Common myeloid progenitor, CD34-positive (primary cell): ENCODE data around the gene CCDC85C.

Experiments
- CTCF ChIA-PET: fragments of 350-600 bp; sonication (Branson Sonifier 250); formaldehyde crosslinking; loops from one replicate; lab custom pipeline; 2021; ENCODE audit warnings: antibody characterized with exemption; lab: Charles Lee
- POLR2A ChIA-PET: fragments of 350-600 bp; sonication (Branson Sonifier 250); formaldehyde crosslinking; loops from one replicate; lab custom pipeline; 2021; ENCODE audit warnings: antibody characterized with exemption; lab: Charles Lee
- DNase-seq, 3 donors: peaks; one replicate each; pipeline versions ENCODE4 v3.0.0 to v3.0.0-alpha.2; 2013
- H3K27ac ChIP-seq, 2 experiments: 1 replicate in 1 of 2; 2 replicates in 1 of 2; pipeline ENCODE4 v1.7.0; 2013; ENCODE audit warnings: inconsistent platforms in 2 of 2, low read length in 2 of 2, mild to moderate bottlenecking in 2 of 2, low read depth in 1 of 2, moderate library complexity in 1 of 2; ENCODE audit not compliant: severe bottlenecking in 2 of 2, insufficient read depth in 1 of 2, poor library complexity in 1 of 2
- H3K27me3 ChIP-seq, 5 experiments: replicated peaks in 2 of 5; 1 replicate in 3 of 5; 2 replicates in 2 of 5; pipeline versions ENCODE4 v1.6.1 to v1.7.0; 2013; ENCODE audit warnings: low read length in 4 of 5, mild to moderate bottlenecking in 2 of 5, moderate library complexity in 2 of 5, inconsistent platforms in 1 of 5; ENCODE audit not compliant: insufficient read depth in 5 of 5, control insufficient read depth in 4 of 5
- H3K36me3 ChIP-seq, 4 experiments: 1 replicate in 2 of 4; 2 replicates in 2 of 4; pipeline versions ENCODE4 v1.6.1 to v1.7.0; 2013; ENCODE audit warnings: low read length in 3 of 4, control low read depth in 1 of 4, mild to moderate bottlenecking in 1 of 4; ENCODE audit not compliant: control insufficient read depth in 4 of 4, insufficient read depth in 4 of 4
- H3K4me1 ChIP-seq, 4 experiments: 1 replicate in 3 of 4; 2 replicates in 1 of 4; pipeline versions ENCODE4 v1.6.1 to v1.7.1; 2013; ENCODE audit warnings: low read length in 3 of 4, mild to moderate bottlenecking in 3 of 4, control low read depth in 1 of 4, inconsistent platforms in 1 of 4, moderate library complexity in 1 of 4; ENCODE audit not compliant: control insufficient read depth in 4 of 4, insufficient read depth in 4 of 4; ENCODE audit errors: control extremely low read depth in 1 of 4
- H3K4me3 ChIP-seq, 7 experiments: 1 replicate in 4 of 7; 2 replicates in 3 of 7; pipeline versions ENCODE4 v1.5.1 to v1.7.0; 2013; ENCODE audit warnings: mild to moderate bottlenecking in 7 of 7, low read length in 6 of 7, moderate library complexity in 6 of 7, inconsistent platforms in 2 of 7, low read depth in 2 of 7, control low read depth in 1 of 7; ENCODE audit not compliant: insufficient read depth in 4 of 7, control insufficient read depth in 1 of 7; ENCODE audit errors: extremely low read depth in 1 of 7
- H3K9me3 ChIP-seq, 5 experiments: 1 replicate in 4 of 5; 2 replicates in 1 of 5; pipeline versions ENCODE4 v1.6.1 to v1.7.1; 2013; ENCODE audit warnings: low read length in 4 of 5, mild to moderate bottlenecking in 2 of 5, inconsistent platforms in 1 of 5, low read depth in 1 of 5, moderate library complexity in 1 of 5; ENCODE audit not compliant: control insufficient read depth in 4 of 5, insufficient read depth in 2 of 5; ENCODE audit errors: control extremely low read depth in 1 of 5
- WGBS: methylation state at CpG from one replicate; pipeline ENCODE4 v1.1.5; 2013; ENCODE audit not compliant: insufficient coverage; 5-methylcytosine and 5-hydroxymethylcytosine counted together

CCDC85C gene

DNA sequence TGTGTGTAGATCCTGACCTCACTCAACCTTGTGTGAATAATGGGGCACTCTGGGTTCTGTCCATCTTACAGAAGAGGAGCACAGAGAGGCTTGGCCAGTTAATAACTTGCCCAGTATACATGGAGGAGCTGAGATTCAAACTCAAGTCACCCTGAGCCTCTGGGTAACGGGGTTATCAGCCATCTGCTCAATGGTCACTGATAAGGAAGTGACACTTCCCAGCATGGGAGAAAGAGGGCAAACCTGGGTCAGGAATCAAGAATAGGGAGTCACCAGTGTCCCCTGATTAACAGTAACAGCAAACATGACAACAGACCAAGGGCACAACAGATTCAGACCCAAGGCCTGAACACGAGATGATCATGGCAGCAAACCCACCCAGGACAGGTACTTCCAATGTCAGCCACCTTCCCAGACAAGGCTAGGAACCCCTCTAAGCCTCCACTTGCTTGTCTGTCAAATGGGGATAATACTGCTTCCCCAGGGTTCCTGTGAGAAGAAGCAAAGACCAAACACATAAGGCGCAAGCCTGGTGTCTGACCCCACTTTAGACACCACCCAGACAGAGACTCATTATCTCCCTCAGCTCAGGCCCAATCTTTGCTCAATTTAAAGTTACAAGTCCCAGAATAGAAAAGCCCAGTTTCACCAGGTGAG is 3.6 kb downstream of the CCDC85C start:
- H3K27me3 ChIP-seq, result peaks cover 0 to 39% (median 16%) of the 10 kb centered on the region in 5 experiments
- peaks cover 0 to 17% (median 10%) of the 10 kb centered on the region in 4 experiments for H3K4me1 ChIP-seq
- peaks cover 0 to 8% (median 0%) of the 10 kb centered on the region in 5 experiments for H3K9me3 ChIP-seq
- DNase-seq, result no peak
- no peaks in the 10 kb centered on the region for H3K36me3 ChIP-seq
- CTCF ChIA-PET, result no interaction called here
- 100% methylated on average over 3 of the region's 3 CpGs for WGBS
- POLR2A ChIA-PET, result no interaction called here
- H3K4me3 ChIP-seq, result no peak overlapping the region
- H3K27ac ChIP-seq, result no peak overlapping the region

DNA sequence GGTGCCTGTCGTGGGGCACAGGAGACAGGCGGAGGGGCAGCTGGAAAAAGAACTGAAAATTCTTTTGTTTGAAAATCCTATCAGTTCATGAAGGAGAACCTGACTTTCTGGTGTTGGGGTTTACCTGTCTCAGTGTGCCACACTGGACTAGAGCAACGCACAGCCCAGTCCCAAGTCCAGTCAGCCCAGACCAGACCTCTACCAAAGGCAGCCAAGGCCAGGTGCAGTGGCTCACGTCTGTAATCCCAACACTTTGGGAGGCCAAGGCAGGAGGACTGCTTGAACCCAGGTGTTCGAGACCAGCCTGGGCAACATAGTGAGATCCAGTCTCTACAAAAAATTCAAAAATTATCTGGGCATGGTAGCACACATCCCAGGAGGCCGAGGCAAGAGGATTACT is 4.6 kb downstream of the CCDC85C start:
- 82% methylated on average over 5 of the region's 6 CpGs for WGBS
- H3K4me1 ChIP-seq, result peaks cover 0 to 13% (median 3%) of the 10 kb centered on the region in 4 experiments
- ChIA-PET POLR2A (no interaction called here), CTCF (no interaction called here)
- H3K4me3 ChIP-seq, result no peak overlapping the region
- no peak overlapping the region for H3K27ac ChIP-seq
- DNase-seq, result no peak
- H3K36me3 ChIP-seq, result no peaks in the 10 kb centered on the region
- H3K27me3 ChIP-seq, result peaks cover 0 to 39% (median 16%) of the 10 kb centered on the region in 5 experiments
- peaks cover 0 to 8% (median 0%) of the 10 kb centered on the region in 5 experiments for H3K9me3 ChIP-seq

DNA sequence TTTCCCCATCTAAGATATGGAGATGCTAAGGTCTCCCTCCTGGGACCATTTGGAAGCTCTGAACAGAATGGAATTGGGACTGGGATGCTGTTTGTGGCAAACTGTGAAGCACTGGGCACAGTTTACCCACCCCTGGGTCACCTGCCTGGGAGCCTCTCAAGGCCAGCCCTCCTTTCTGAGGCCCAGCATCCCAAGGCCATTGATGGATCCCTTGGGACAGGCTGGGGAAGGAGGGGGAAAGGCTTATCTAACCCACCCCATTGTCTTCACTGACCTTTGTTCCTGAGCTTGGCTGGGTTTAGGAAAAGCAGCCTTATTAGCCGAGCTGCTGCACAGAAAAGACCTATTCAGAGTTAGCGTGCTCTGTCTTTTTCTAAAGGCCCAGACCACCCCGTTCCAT is 5.2 kb downstream of the CCDC85C start:
- Histone ChIP-seq H3K27ac (no peak overlapping the region), H3K27me3 (peaks cover 0 to 38% (median 18%) of the 10 kb centered on the region in 5 experiments), H3K36me3 (no peaks in the 10 kb centered on the region), H3K9me3 (peaks cover 0 to 8% (median 0%) of the 10 kb centered on the region in 5 experiments), H3K4me1 (peaks cover 0 to 13% (median 3%) of the 10 kb centered on the region in 4 experiments), H3K4me3 (no peak overlapping the region)
- DNase-seq, result no peak
- POLR2A ChIA-PET, result no interaction called here
- WGBS, result 100% methylated on average over 1 of the region's 3 CpGs
- CTCF ChIA-PET, result no interaction called here

DNA sequence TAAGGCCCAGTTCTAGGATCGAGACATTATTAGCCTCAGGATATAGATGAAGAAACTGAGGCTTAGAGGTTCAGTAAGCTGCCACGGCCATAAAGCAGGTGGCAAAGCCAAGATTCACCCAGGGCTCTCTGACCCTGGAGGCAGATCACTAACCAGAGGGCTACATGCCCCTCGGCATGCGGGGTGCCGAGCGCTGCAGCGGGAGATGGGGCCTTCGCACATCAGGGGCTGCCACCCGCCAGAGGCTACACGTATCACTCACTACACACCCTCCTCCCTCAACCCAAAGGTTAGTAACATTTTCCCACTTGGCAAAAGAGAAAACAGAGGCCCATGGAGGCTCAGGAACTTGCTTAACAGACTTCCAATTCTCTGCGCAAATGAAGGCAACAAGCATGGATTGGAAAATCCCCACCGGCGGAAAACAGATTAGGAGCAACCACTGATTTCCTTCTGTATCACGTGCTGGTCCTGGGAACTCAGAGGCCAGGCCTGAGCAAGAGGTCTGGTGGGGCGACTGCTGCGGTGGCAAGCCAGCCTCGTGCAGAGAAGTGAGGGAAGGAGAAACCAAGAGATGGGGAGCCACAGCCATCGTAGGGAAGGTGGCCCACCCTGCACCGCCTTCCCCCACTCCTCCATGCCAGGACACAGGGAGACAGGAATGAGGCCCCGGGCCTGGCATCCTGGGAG is 6.0 kb downstream of the CCDC85C start:
- Histone ChIP-seq H3K9me3 (peaks cover 0 to 3% (median 0%) of the 10 kb centered on the region in 5 experiments), H3K4me3 (no peak overlapping the region), H3K4me1 (peaks cover 0 to 10% (median 0%) of the 10 kb centered on the region in 4 experiments), H3K27ac (no peak overlapping the region), H3K36me3 (no peaks in the 10 kb centered on the region), H3K27me3 (peaks cover 0 to 31% (median 16%) of the 10 kb centered on the region in 5 experiments)
- CTCF ChIA-PET, result no interaction called here
- no peak for DNase-seq
- POLR2A ChIA-PET, result no interaction called here
- 97% methylated on average over 19 of the region's 20 CpGs for WGBS

DNA sequence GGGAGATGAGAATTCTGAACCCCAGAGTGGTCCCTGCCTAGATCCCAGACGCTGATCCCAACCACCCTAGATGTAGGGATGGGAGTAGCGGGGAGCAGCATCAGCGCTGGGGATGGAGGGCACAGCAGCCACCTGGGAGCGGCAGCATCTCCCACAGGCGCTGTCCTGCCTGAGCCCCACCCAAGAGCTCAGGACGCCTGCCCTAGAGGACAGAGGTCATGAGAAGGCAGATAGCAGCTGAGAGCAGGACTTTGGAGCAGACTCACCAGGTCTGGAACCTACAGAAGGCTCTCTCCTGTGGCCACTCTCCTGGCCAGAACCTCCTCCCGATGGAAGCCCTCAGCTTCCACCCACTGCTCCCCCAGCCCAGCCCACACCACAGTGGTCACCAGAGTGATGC is 7.2 kb downstream of the CCDC85C start:
- no peaks in the 10 kb centered on the region for H3K4me1 ChIP-seq
- no peak for DNase-seq
- no peak overlapping the region for H3K27ac ChIP-seq
- H3K4me3 ChIP-seq, result no peak overlapping the region
- ChIA-PET POLR2A (no interaction called here), CTCF (no interaction called here)
- H3K9me3 ChIP-seq, result no peaks in the 10 kb centered on the region
- H3K27me3 ChIP-seq, result peaks cover 0 to 18% (median 7%) of the 10 kb centered on the region in 5 experiments
- no peaks in the 10 kb centered on the region for H3K36me3 ChIP-seq
- 100% methylated on average over 4 of the region's 7 CpGs for WGBS

DNA sequence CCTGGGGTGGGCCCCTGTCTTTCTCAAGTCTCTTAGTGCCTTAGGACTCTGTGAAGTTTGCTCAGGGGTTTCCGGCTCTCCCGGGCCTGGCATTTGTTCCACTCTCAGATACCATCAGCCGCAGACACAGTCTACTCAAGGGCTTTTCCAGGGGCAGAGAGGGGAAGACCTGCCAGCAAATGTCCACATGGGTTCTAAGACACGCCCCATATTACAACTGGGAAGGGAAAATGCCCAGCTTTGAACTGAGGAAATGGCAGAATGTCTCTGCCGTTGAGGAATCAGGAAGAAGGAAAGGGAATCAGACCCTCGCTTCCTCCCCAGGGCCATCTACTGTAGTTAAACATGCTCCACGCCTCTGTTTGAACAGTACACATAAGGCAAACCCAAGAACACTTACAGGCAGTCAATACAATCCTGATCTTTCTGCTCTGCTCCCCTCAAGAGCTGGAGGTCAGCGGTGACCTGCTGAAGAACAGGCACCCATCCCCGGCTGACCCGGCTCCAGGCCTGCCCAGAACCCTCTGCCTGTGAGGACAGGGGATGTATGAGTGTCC is 7.9 kb downstream of the CCDC85C start:
- H3K36me3 ChIP-seq, result no peaks in the 10 kb centered on the region
- WGBS, result 89% methylated on average over 7 of the region's 10 CpGs
- no peaks in the 10 kb centered on the region for H3K9me3 ChIP-seq
- ChIA-PET CTCF (no interaction called here), POLR2A (no interaction called here)
- no peaks in the 10 kb centered on the region for H3K4me1 ChIP-seq
- H3K4me3 ChIP-seq, result no peak overlapping the region
- no peak for DNase-seq
- no peak overlapping the region for H3K27ac ChIP-seq
- peaks cover 0 to 12% (median 3%) of the 10 kb centered on the region in 5 experiments for H3K27me3 ChIP-seq

DNA sequence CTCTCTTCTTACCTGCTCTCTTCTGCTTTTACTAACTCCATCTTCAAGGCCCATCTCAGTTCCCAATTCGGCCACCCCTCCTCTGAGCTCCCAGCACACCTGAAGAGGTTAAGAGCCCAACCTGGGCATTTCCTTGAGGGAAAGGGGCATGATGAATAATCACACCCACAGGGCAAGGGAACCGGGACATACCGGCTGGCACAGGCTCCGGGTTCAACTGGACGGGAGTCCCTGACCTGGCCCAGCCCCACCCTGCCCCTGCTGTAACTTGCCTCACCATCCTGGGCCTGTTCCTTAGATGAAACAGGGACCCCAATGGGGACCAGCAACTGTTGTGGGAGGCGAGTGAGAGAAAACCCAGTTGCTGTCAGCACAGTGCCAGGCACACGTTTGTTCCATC is 8.5 kb downstream of the CCDC85C start:
- DNase-seq, result no peak
- Histone ChIP-seq H3K36me3 (no peaks in the 10 kb centered on the region), H3K4me3 (no peak overlapping the region), H3K9me3 (no peaks in the 10 kb centered on the region), H3K27me3 (peaks cover 0 to 10% (median 2%) of the 10 kb centered on the region in 5 experiments), H3K4me1 (peaks cover 0 to 3% (median 0%) of the 10 kb centered on the region in 4 experiments), H3K27ac (no peak overlapping the region)
- WGBS, result 84% methylated on average over 4 of the region's 7 CpGs
- ChIA-PET POLR2A (no interaction called here), CTCF (interaction anchor here (1.9 kb wide), 1 partner anchor 11 kb away, joined by 4 read pairs; no protein-coding TSS in a partner anchor)
